ENCODE data around the gene COL20A1.

COL20A1 gene

GRCh38 chr20:63290677-63291472 is 2.1 kb upstream of the COL20A1 start:
- peak; percentile 69 for ATAC-seq

GRCh38 chr20:63291811-63292210 is 1.2 kb upstream of the COL20A1 start:
- ATAC-seq: peak; percentile 2; the same call in 2 of the 3 replicates
- TF ChIP-seq OSR1 (CRISPR knock-in tag; IDR thresholded peaks at IDR 0.05): no peak
- no peak for TF ChIP-seq GLIS3 (CRISPR knock-in tag; IDR thresholded peaks at IDR 0.05)
- no peak for TF ChIP-seq SNAI2 (CRISPR knock-in tag; IDR thresholded peaks at IDR 0.05)
- no peak for TF ChIP-seq POU6F1 (CRISPR knock-in tag; IDR thresholded peaks at IDR 0.05; ENCODE audit: borderline replicate concordance, low read depth)
- no peak for TF ChIP-seq CREB5 (CRISPR knock-in tag; IDR thresholded peaks at IDR 0.05; ENCODE audit: low read depth)
- TF ChIP-seq ZFP30 (CRISPR knock-in tag; IDR thresholded peaks at IDR 0.05): no peak
- no peak for TF ChIP-seq ZNF70 (CRISPR knock-in tag; IDR thresholded peaks at IDR 0.05)
- no peak for TF ChIP-seq ARNTL (CRISPR knock-in tag; IDR thresholded peaks at IDR 0.05; ENCODE audit: borderline replicate concordance, low read depth)
- TF ChIP-seq BACH2 (CRISPR knock-in tag; IDR thresholded peaks at IDR 0.05; ENCODE audit: borderline replicate concordance): no peak
- no peak for TF ChIP-seq ZNF565 (CRISPR knock-in tag; conservative IDR thresholded peaks at IDR 0.05; ENCODE audit: low read depth)
- TF ChIP-seq ISL1 (CRISPR knock-in tag; IDR thresholded peaks at IDR 0.05): no peak
- no peak for TF ChIP-seq PATZ1 (CRISPR knock-in tag; IDR thresholded peaks at IDR 0.05; ENCODE audit: borderline replicate concordance)
- TF ChIP-seq RARB (CRISPR knock-in tag; IDR thresholded peaks at IDR 0.05): no peak
- no peak for TF ChIP-seq PPARA (CRISPR knock-in tag; IDR thresholded peaks at IDR 0.05; ENCODE audit: borderline replicate concordance)
- TF ChIP-seq ZFP3 (CRISPR knock-in tag; IDR thresholded peaks at IDR 0.05): no peak

More at GRCh38 chr20:63290677-63291472, 2.1 kb upstream of the COL20A1 start:
- no peak for TF ChIP-seq ESRRG (CRISPR knock-in tag; IDR thresholded peaks at IDR 0.05)
- no peak for TF ChIP-seq CSDC2 (CRISPR knock-in tag; IDR thresholded peaks at IDR 0.05)
- TF ChIP-seq ZFP30 (CRISPR knock-in tag; IDR thresholded peaks at IDR 0.05): no peak
- TF ChIP-seq OSR1 (CRISPR knock-in tag; IDR thresholded peaks at IDR 0.05): no peak
- TF ChIP-seq RARB (CRISPR knock-in tag; IDR thresholded peaks at IDR 0.05): no peak
- TF ChIP-seq ZNF70 (CRISPR knock-in tag; IDR thresholded peaks at IDR 0.05): no peak
- no peak for TF ChIP-seq TCF4 (CRISPR knock-in tag; IDR thresholded peaks at IDR 0.05; ENCODE audit: borderline replicate concordance)
- TF ChIP-seq ZFP3 (CRISPR knock-in tag; IDR thresholded peaks at IDR 0.05): no peak
- TF ChIP-seq SNAI2 (CRISPR knock-in tag; IDR thresholded peaks at IDR 0.05): no peak
- TF ChIP-seq ZNF8 (CRISPR knock-in tag; IDR thresholded peaks at IDR 0.05): no peak
- TF ChIP-seq BACH2 (CRISPR knock-in tag; IDR thresholded peaks at IDR 0.05; ENCODE audit: borderline replicate concordance): no peak
- TF ChIP-seq CSRNP3 (CRISPR knock-in tag; IDR thresholded peaks at IDR 0.05): no peak
- no peak for TF ChIP-seq ZC3H10 (CRISPR knock-in tag; IDR thresholded peaks at IDR 0.05)
- TF ChIP-seq PPARA (CRISPR knock-in tag; IDR thresholded peaks at IDR 0.05; ENCODE audit: borderline replicate concordance): no peak
- no peak for TF ChIP-seq ZNF565 (CRISPR knock-in tag; conservative IDR thresholded peaks at IDR 0.05; ENCODE audit: low read depth)

- ATAC-seq: no peak
- no peak for TF ChIP-seq TCF4 (CRISPR knock-in tag; IDR thresholded peaks at IDR 0.05; ENCODE audit: borderline replicate concordance)
- TF ChIP-seq OSR1 (CRISPR knock-in tag; IDR thresholded peaks at IDR 0.05): no peak
- TF ChIP-seq ZNF8 (CRISPR knock-in tag; IDR thresholded peaks at IDR 0.05): no peak
- no peak for TF ChIP-seq BACH2 (CRISPR knock-in tag; IDR thresholded peaks at IDR 0.05; ENCODE audit: borderline replicate concordance)
- TF ChIP-seq ISL1 (CRISPR knock-in tag; IDR thresholded peaks at IDR 0.05): no peak
- no peak for TF ChIP-seq PATZ1 (CRISPR knock-in tag; IDR thresholded peaks at IDR 0.05; ENCODE audit: borderline replicate concordance)
- TF ChIP-seq TSHZ2 (CRISPR knock-in tag; IDR thresholded peaks at IDR 0.05): no peak
- TF ChIP-seq CREB5 (CRISPR knock-in tag; IDR thresholded peaks at IDR 0.05; ENCODE audit: low read depth): no peak
Measured at GRCh38 chr20:63292292-63292701, 689 bp upstream of the COL20A1 start.
